ENCODE measurements around the gene LSM6. TPM values are rescaled to one million over a fixed set of nuclear protein-coding genes. Genes with fewer than 3 reads are reported as not detected.

The LSM6 gene
- total and polyA plus RNA-seq, 10 donors: 38.0 to 122 (median 60.3) TPM

DNA sequence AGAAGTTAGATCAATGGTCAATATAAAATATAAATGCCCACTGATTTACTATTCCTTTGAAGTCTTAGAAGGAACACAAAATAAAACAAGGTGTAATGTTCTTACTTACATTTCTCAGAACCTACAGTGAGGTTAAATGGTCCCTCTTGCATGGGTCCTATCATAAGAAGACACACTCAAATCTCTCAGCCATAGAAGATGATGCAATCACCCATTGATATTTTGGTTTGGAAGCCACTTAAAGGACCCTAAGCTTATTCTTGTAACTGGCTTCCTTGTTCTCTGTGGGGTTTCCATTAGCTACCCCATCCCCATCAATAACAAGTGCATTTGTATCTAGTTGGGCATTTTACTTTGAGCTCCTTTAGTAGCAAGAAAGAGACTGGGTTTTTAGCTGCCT, 53.9 kb downstream of the LSM6 start:
- intact Hi-C loops (cut with DNase I; ENCODE audit: low total_unique reads): no loop called here
- no peak overlapping the region for H3K27ac ChIP-seq
- no peak for DNase-seq

DNA sequence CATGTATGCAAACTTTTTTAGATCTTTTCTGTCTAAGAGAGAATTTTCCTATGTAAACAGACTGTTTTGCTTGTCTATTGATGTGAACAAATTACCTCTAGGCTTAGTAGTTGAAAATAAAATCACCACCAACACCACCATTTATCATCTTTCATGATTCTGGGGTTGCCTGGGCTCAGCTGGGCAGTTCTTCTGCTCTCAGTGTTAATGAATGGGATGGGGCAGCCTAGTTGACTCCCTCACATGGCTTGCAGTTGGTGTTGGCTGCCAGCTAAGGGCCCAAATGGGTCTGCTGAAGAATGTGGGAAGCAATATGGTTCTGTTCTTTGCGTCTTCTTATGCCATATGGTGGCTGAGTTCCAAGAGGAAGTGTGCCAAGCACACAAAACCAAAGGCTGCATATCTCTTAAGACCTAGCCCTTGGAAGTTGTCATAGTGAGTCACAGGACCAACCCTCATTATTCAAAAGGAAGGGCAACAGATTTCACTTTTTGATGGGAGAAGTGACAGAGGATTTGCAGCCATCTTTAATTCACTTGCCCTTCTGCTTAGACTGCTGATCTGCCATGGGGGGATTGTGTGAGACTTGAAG, 56.7 kb downstream of the LSM6 start:
- 43 to 84% (median 59%) methylated on average over 1 of the region's 1 CpG for WGBS, 5 donors
- Histone ChIP-seq H3K9me3 (peaks cover 0 to 9% (median 5%) of the 10 kb centered on the region in 8 donors), H3K4me3 (no peak overlapping the region), H3K36me3 (no peaks in the 10 kb centered on the region), H3K27me3 (replicated peaks in 1 of 7) (no peaks in the 10 kb centered on the region), H3K27ac (no peak overlapping the region), H3K4me1 (peaks cover 0 to 15% (median 6%) of the 10 kb centered on the region in 6 donors)
- intact Hi-C loops (cut with DNase I; ENCODE audit: low total_unique reads): no loop called here
- DNase-seq: no peak
- TF ChIP-seq, protein P1, sequence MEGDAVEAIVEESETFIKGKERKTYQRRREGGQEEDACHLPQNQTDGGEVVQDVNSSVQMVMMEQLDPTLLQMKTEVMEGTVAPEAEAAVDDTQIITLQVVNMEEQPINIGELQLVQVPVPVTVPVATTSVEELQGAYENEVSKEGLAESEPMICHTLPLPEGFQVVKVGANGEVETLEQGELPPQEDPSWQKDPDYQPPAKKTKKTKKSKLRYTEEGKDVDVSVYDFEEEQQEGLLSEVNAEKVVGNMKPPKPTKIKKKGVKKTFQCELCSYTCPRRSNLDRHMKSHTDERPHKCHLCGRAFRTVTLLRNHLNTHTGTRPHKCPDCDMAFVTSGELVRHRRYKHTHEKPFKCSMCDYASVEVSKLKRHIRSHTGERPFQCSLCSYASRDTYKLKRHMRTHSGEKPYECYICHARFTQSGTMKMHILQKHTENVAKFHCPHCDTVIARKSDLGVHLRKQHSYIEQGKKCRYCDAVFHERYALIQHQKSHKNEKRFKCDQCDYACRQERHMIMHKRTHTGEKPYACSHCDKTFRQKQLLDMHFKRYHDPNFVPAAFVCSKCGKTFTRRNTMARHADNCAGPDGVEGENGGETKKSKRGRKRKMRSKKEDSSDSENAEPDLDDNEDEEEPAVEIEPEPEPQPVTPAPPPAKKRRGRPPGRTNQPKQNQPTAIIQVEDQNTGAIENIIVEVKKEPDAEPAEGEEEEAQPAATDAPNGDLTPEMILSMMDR (IDR thresholded peaks at IDR 0.05 in 8 of 11, conservative IDR thresholded peaks at IDR 0.05 in 3 of 11): no peak
- no peak for TF ChIP-seq POLR2A (IDR thresholded peaks at IDR 0.05)

More for the DNA sequence above, 53.9 kb downstream of the LSM6 start:
- no peak overlapping the region for H3K4me3 ChIP-seq
- peaks cover 0 to 9% (median 5%) of the 10 kb centered on the region in 8 donors for H3K9me3 ChIP-seq
- no peaks in the 10 kb centered on the region for H3K4me1 ChIP-seq
- H3K36me3 ChIP-seq: no peaks in the 10 kb centered on the region
- no peaks in the 10 kb centered on the region for H3K27me3 ChIP-seq (replicated peaks in 1 of 7)
- no peak for TF ChIP-seq POLR2AphosphoS5 (IDR thresholded peaks at IDR 0.05)
- TF ChIP-seq, protein P1 (IDR thresholded peaks at IDR 0.05 in 8 of 11, conservative IDR thresholded peaks at IDR 0.05 in 3 of 11): no peak
- no peak for TF ChIP-seq POLR2A (IDR thresholded peaks at IDR 0.05)

- H3K9me3 ChIP-seq: peaks cover 0 to 9% (median 5%) of the 10 kb centered on the region in 8 donors
- intact Hi-C loops (cut with DNase I; ENCODE audit: low total_unique reads): no loop called here
- WGBS, 5 donors: 38 to 80% (median 59%) methylated on average over 7 to 8 of the region's 8 CpGs
- H3K4me3 ChIP-seq: no peak overlapping the region
- TF ChIP-seq, protein P1 (IDR thresholded peaks at IDR 0.05 in 8 of 11, conservative IDR thresholded peaks at IDR 0.05 in 3 of 11): no peak
- TF ChIP-seq POLR2A (IDR thresholded peaks at IDR 0.05): no peak
- TF ChIP-seq POLR2AphosphoS5 (IDR thresholded peaks at IDR 0.05): no peak
- peaks cover 0 to 37% (median 6%) of the 10 kb centered on the region in 6 donors for H3K4me1 ChIP-seq
- no peaks in the 10 kb centered on the region for H3K36me3 ChIP-seq
- no peaks in the 10 kb centered on the region for H3K27me3 ChIP-seq (replicated peaks in 1 of 7)
- no peak for DNase-seq
- peak overlapping the region in 1 of 8 donors; percentile 30 for H3K27ac ChIP-seq
Observed at GRCh38 chr4:146235654-146236177, 60.2 kb downstream of the LSM6 start.

- DNase-seq: no peak
- TF ChIP-seq POLR2AphosphoS5 (IDR thresholded peaks at IDR 0.05): no peak
- no peak for TF ChIP-seq POLR2A (IDR thresholded peaks at IDR 0.05)
- TF ChIP-seq, protein P1 (IDR thresholded peaks at IDR 0.05 in 8 of 11, conservative IDR thresholded peaks at IDR 0.05 in 3 of 11): no peak
- H3K4me1 ChIP-seq: peaks cover 0 to 41% (median 7%) of the 10 kb centered on the region in 6 donors
- H3K36me3 ChIP-seq: no peaks in the 10 kb centered on the region
- intact Hi-C loops (cut with DNase I; ENCODE audit: low total_unique reads): no loop called here
- no peaks in the 10 kb centered on the region for H3K27me3 ChIP-seq (replicated peaks in 1 of 7)
- 77 to 87% (median 78%) methylated on average over 5 of the region's 5 CpGs for WGBS, 5 donors
- peak overlapping the region in 5 of 8 donors; percentile 4 to 56 (median 46) for H3K27ac ChIP-seq
- H3K9me3 ChIP-seq: peaks cover 0 to 9% (median 5%) of the 10 kb centered on the region in 8 donors
- H3K4me3 ChIP-seq: no peak overlapping the region
Observed at GRCh38 chr4:146236216-146236615, 60.7 kb downstream of the LSM6 start.
